Fibroblast of skin of right quadriceps (primary cell): ENCODE measurements around the gene UBE2D2.
"Not testable (repeated sequence)": the region's sequence is repeated elsewhere in the genome, so short reads cannot be mapped to it uniquely, and the experiment has no call there.

Experiments
- DNase-seq: peaks from one replicate; pipeline ENCODE4 v3.0.0-alpha.2; 2013

UBE2D2 gene

DNA sequence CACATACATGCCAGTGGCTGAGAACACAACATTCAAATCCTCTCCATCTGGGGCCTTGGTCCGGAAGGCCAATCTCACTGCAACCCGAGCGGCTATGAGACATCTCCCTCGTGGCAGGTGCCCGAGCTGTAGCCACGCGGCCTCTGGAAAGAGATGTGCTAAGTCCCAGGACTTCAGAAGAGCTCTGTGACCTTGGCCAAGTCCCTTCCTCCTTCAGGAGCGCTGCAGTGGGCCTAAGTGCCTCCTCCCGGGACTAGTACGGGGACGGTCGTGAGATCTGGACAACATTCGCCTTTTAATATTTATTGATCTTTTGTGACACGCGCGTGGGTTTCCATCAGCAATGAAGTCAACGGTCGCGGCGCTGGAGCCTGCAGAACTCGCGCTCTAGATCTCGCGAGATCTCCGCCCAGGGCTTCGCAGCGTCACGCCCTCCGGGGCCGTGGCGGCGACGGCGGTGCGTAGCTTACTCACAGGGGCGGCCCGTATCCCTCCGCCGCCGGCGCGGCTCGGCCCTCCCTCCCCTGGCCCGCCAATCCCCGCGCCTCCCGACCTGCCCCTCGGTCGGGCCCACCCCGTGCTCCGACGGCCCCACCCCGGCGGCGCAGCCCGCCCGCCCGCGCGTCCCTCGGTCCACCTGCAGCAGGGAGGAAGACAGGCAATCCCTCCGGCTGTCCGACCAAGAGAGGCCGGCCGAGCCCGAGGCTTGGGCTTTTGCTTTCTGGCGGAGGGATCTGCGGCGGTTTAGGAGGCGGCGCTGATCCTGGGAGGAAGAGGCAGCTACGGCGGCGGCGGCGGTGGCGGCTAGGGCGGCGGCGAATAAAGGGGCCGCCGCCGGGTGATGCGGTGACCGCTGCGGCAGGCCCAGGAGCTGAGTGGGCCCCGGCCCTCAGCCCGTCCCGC, at the start of gene UBE2D2:
Gene UBE2D2, plus strand, starts transcription at position 588 of the 903 bp plus-strand sequence. CDS start 453 bp downstream, outside the sequence.
- peak; percentile 98 for DNase-seq

DNA sequence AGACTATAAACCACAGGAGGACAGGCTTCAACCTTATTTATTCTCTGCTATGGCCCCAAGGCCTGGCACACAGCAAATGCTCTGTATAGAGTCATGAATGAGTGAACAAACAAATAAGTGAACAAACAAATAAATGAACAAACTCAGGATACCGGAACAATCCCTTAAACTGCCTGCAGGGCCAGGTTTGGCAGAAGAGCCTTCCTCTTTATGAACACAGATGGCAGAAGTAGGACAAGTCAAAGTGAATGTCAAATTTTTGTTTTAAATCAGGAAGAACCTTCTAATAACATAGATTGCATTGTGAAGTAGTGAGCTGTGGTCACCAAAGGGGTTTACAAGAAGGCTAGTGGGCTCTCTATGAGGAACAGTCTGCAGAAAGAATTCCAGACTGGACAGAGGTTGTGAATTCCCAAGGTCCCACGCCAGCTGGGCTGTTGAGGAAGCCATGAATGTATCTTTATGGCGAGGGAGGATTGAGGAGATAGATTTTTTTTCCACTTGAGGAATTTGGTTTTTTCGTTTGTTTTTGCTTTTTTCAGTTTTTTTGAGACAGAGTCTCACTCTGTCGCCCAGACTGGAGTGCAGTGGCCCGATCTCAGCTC, 48.3 kb upstream of the UBE2D2 start:
- no peak for DNase-seq

DNA sequence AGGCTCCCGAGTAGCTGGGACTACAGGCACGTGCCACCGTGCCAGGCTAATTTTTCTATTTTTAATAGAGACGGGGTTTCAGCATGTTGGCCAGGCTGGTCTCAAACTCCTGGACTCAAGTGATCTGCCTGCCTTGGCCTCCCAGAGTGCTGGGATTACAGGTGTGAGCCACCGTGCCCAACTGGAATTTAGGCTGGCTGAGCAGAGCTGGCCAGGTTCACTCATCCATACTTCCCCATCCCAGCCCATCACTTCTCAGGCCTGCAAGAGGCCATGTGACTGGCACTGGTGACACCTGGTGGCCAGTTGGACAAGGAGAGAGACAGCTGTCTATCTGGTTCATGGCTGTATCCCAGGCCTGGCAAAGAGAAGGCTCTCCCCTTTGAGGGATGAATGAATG, 47.7 kb upstream of the UBE2D2 start:
- DNase-seq: peak; percentile 78

DNA sequence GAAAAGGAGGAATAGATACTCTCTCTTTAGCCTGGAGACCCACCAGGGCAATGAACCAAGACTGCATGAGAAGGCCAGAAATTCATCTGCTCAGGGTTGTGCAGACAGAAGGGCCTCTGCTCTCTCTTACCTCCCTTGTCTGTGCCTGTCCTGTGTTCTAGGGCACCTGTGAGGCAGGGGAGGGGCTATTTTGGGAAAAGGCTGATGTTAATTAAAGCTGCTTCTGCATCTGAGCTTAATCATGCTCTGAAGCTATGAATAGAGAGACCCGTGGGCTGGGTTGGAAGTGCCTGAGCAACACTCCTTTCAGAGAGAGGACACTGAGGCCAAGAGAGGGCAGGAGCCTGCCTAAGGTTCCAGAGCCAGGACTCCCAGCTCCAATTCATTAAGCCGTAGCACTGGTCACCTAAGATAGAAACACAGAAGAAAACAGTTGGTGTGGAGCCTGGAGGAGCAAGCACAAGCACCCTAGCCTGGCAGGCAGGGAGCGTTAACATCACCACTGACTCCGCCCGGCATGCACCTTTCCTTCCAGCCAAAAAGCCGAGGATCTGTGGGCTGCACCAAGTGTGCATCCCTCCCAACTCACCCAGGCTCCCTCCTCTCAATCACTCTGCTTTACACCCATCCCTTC, 47.2 kb upstream of the UBE2D2 start:
- DNase-seq: no peak

DNA sequence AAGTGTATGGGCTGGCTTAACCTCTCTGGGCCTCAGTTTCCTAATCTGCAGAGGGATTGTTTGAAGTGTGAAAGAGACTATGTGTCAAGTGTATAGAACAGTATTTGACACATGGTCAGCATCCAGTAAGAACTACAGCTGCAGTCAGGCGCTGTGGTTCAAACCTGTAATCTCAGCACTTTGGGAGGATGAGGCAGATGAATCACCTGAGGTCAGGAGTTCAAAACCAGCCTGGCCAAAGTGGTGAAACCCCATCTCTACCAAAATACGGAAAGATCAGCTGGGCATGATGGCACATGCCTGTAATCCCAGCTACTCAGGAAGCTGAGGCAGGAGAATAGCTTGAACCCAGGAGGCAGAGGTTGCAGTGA, 46.7 kb upstream of the UBE2D2 start:
- no peak for DNase-seq

DNA sequence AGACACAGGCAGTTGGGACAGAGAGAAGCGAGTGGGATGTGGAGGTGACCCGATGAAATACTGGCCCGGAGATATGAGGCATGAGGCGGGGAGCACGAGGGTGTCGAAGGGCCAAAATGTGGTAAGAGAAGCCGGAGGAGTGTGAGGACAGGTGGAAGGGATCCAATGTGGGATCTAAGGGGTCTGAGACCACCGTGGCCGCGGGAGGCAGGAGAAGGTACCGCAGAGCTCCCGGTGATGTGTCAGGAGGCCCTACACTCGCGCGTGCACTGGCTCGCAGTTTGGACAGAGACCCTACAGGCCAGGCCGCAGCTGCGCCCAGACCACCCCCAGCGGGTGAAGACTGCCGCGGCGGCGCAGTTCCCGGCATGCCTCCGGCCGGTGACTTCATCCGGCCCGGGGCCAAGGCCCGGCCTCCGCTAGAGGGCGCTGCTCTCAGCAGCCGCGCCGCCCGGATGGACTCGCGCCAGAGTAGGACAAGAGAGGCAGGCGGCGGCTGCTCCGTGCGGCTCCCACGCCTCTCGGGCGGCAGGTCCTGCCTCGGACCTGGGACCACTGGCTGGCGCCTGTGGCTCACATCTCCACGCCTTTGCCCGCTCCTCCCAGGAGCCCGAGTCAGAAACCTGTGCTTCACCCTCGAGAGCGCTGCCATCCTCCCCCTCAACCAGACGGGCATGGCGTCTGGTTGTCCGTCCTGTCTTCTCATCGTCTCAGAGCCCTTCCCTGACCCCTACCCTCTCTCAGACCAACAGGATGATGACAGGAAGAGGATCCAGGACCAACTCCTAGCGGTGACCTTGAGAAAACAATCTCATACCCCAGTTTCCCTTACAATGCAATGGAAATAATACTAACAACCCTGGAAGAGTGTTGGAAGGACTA, 43.2 kb upstream of the UBE2D2 start:
- peak; percentile 84 for DNase-seq

DNA sequence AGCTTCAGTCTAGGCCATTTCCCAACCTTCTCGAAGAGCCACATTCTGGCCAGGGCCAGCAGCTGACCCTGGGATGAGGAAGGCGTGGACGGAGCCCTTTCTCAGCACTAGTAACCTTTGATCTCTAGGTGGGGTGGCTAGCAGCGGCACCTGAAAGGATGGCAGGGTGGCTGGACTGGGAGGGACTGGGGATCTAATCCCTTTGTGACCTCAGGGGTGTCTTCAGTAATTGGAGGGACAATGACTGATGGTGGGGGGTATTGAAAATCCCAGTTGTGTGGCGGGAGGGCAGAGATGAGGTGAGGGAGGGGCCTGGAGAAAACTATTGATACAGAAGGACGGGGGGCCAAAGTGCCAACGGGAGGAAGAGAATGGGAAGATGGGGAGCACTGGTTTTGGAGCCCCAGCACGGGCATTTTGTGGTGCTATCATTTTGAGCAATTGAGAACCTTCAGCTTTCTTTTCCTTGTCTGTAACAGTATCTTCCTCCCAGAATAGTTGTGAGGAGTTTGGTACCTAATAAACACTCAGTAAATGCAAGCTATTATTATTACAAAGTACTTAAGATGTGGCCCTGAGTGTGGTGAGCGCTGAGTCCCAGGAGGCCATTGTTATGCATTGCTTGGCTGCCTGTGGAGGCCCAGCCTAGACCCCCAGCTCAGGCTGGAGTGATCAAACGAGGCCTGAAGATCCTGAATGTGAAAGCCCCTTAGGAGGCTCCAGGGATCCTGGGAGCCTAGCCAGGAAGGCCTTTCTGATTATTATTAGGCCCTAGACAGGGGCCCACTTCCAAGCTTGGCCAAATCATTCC, 37.3 kb upstream of the UBE2D2 start:
- peak; percentile 44 for DNase-seq

DNA sequence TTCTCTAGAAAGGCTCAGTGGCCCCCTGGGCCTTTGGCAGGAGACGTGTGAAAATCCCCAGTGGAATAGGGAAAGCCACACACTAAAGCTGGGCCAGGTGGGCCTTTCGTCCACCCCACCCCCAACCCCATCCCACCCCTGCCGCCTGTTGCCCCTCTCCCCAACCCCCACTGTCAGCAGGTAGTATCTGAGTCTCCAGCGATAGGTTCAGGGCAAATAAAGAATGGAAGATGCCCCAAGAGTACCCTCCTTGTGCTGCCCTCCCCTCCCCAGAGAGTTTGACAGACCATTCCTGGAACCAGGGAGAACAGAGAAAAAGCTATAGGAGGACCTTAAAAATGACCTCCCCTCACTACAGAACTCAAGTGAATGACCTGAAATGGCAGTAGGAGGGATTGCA, 36.7 kb upstream of the UBE2D2 start:
- no peak for DNase-seq

DNA sequence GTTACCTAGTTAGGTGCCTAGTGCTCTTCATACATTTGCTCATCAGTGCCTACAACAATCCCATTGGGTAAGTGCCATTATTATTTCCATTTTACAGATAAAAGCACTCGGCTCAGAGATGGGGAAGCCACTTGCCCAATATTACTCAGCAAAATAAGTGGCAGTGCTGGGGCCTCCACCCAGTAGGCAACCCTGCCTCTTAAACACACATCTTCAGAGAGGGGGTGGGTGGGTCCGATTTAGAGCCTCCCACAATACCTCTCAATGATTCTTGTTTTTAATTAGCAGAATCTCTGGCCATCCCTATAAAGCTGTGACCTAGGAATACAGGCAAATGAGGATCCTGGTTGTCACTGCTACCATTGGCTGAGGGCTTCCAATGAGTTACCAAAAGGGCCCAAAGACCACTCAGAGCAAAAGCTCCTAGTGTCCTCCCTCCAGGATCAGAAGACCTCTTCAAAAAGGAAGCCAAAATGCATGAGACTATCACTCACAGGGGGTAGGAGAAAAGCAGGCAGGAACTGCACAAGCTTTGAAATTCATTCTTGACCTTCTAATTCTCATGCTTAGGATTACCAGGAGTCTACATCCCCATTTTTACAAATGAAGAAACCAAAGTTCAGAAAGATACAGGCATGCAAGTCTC, 36.1 kb upstream of the UBE2D2 start:
- no peak for DNase-seq

DNA sequence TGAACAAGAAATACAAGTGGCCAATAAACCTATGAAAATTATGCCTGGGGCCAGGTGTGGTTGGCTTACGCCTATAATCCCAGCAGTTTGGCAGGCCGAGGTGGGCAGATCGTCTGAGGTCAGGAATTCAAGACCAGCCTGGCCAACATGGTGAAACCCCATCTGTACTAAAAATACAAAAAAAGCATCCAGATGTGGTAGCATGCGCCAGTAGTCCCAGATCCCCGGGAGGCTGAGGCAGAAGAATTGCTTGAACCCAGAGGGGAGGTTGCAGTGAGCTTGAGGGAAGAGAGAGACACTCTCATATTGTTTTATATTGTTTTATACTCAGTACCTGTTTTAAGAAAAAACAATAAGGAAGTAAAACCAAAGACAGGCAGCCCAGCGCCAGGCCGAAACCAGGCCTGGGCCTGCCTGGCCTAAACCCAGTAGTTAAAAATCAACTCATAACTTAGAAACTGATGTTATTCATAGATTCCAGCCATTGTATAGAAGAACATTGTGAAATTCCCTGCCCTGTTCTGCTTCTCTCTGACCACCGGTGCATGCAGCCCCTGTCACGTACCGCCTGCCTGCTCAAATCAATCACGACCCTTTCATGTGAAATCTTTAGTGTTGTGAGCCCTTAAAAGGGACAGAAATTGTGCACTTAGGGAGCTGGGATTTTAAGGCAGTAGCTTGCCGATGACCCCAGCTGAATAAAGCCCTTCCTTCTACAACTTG, 35.4 kb upstream of the UBE2D2 start:
- not testable (repeated sequence) for DNase-seq

DNA sequence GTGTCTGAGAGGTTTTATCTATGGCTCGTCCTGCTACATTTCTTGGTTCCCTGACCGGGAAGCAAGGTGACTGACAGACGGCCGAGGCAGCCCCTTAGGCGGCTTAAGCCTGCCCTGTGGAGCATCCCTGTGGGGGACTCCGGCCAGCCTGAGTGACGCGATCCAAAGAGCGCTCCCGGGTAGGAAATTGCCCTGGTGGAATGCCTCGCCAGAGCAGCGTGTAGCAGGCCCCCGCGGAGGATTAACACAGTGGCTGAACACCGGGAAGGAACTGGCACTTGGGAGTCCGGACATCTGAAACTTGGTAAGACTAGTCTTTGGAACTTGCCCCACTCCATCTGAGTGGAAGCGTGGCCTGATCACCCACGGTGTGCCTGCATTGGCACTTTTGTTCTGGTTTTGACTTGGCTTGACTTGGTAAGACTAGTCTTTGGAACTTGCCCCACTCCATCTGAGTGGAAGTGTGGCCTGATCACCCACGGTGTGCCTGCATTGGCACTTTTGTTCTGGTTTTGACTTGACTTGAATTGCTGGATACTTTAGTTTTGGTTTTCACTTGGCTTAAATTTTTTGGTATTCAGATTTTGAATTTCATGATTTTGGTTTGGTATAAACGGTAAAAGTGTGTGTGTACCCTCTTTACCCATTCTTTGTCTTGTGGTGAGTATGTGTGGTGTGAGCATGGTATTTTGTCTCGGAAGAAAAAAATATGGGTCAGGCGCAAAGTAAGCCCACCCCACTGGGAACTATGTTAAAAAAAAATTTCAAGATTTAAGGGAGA, 34.6 kb upstream of the UBE2D2 start:
- DNase-seq: not testable (repeated sequence)

DNA sequence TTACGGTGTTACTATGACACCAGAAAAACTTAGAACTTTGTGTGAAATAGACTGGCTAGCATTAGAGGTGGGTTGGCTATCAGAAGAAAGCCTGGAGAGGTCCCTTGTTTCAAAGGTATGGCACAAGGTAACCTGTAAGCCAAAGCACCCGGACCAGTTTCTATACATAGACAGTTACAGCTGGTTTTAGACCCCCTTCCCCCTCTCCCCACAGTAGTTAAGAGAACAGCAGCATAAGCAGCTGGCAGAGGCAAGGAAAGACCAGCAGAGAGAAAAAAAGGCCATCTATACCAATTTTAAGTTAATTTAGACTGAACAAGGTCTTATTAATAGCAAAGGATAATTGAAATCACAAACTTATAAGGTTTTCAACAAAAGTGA, 34.1 kb upstream of the UBE2D2 start:
- not testable (repeated sequence) for DNase-seq

DNA sequence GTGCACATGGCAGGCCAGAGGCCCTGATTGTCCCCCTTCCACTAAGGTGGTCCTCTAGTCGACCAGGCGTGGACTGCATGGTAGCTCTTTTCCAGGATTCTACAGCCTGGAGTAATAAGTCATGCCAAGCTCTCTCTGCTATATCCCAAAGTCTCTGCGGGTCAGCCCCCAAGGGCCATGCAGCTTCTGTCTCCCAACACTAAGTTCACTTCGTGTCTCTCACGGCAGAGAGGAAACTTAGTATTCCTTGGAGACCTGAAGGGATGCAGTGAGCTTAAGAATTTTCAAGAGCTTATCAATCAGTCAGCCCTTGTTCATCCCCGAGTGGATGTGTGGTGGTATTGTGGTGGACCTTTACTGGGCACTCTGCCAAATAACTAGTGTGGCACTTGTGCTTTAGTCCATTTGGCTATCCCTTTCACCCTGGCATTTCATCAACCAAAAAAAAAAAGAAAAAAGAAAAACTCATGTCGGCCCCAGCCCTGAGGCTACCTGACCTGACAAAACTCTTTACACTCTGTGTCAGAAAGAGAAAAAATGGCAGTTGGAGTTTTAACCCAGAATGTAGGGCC, 33.2 kb upstream of the UBE2D2 start:
- not testable (repeated sequence) for DNase-seq

DNA sequence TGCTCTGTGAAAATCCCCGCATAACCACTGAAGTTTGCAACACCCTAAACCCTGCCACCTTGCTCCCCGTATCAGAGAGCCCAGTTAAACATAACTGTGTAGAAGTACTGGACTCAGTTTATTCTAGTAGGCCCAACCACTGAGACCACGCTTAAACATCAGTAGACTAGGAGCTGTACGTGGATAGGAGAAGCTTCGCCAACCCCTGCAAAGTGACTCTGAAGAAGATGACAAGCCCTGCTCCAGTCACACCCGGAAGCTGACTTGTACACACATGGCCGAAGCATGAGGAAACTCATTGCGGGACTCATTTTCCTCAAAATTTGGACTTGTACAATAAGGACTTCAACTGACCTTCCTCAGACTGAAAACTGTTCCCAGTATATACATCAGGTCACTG, 32.4 kb upstream of the UBE2D2 start:
- DNase-seq: not testable (repeated sequence)

DNA sequence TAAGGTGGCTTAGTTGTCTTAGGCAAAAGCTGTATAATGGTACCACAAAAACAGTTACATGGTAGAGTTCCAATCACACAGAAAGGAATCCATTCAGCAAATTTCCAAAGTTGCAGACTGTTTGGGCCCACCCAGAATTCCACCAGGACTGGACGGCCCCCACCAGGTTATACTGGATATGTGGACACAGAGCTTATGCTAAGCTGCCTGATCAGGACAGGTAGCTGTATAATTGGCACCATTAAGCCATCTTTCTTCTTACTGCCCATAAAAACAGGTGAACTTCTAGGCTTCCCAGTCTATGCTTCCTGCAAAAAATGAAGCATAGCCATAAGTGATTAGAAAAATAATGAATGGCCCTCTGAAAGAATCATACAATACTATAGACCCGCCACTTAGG, 31.1 kb upstream of the UBE2D2 start:
- DNase-seq: not testable (repeated sequence)

DNA sequence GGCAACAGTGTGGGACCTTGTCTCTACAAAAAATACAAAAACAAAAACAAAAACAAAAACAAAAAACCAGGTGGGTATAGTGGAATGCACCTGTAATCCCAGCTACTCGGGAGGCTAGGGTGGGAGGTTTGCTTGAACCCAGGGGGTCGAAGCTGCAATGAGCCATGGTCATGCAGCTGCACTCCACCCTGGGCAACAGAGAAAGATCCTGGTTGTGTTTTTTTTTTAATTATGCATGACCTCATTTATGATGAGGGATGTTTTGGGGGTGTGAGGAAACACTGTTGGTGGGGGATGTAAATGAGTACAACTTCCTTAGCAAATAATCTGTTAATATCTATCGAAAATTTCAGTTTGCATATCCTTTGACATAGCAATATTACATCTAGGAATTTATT, 29.4 kb upstream of the UBE2D2 start:
- no peak for DNase-seq

DNA sequence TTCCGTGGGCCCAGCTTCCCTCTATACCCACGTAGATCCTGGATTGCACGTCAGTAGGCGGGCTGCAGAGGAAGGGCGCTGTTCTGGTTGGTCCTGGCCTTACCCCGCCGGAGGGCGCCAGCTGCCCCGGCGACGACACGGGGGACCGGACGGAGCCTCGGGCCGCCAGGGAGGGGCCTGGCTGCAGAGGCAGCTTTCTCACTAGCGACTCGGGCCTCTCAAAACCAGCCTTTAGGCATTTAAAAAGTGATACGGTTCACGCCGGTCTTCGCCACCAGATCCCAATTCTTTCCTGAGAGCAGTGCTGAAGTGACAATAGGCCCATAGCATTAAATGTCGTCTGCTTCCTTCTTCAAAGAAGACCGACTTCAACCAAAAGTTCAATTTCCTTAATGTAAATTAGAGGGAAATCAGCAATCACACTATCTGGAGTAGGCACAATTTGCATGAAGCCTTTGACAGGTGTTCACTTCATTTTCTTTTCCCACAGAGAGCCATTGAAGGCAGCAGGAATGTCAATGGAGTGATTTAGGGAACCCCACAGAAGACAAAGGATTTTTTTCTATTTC, 17.6 kb upstream of the UBE2D2 start:
- peak; percentile 24 for DNase-seq

DNA sequence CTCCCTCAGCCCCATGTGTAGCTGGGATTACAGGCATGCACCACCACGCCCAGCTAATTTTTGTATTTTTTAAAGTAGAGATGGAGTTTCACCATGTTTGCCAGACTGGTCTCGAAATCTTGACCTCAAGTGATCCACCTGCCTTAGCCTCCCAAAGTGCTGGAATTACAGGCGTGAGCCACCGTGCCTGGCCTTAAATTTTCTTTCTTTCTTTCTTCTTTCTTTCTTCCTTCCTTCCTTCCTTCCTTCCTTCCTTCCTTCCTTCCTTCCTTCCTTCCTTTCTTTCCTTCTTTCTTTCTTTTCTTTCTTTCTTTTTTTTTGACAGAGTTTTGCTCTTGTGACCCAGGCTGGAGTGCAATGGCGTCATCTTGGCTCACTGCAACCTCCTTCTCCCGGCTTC, 14.5 kb upstream of the UBE2D2 start:
- not testable (repeated sequence) for DNase-seq
